Measurements from ENCODE around the gene SMIM36. TPM values are rescaled to one million over a fixed set of nuclear protein-coding genes. Genes with fewer than 3 reads are reported as not detected.
A peak's percentile ranks its signal among the peaks of the same experiment; 100 is the strongest.
"Not testable (repeated sequence)": the region's sequence is repeated elsewhere in the genome, so short reads cannot be mapped to it uniquely, and the experiment has no call there.

Gene SMIM36
- total and polyA plus RNA-seq, 12 donors: not detected

- 49 to 58% (median 55%) methylated on average over 4 of the region's 4 CpGs for WGBS, 4 donors
- Histone ChIP-seq H3K4me3 (no peak overlapping the region), H3K27ac (no peak overlapping the region), H3K4me1 (replicated peaks in 1 of 2) (peaks cover 3 to 13% of the 10 kb centered on the region in 2 donors), H3K27me3 (no peaks in the 10 kb centered on the region), H3K36me3 (replicated peaks in 1 of 2) (no peaks in the 10 kb centered on the region), H3K9me3 (replicated peaks in 1 of 3) (no peaks in the 10 kb centered on the region)
- no peak for DNase-seq
- TF ChIP-seq CTCF (IDR thresholded peaks at IDR 0.05): no peak
- no peak for TF ChIP-seq POLR2A (IDR thresholded peaks at IDR 0.05)
- intact Hi-C loops (cut with DNase I): no loop called here
Measured at GRCh38 chr17:55448681-55449080, 62.6 kb downstream of the SMIM36 start.

- H3K4me1 ChIP-seq (replicated peaks in 1 of 2): peaks cover 0 to 3% of the 10 kb centered on the region in 2 donors
- peak overlapping the region in 2 of 5 donors; percentile 9 to 49 for H3K27ac ChIP-seq
- H3K36me3 ChIP-seq (replicated peaks in 1 of 2): no peaks in the 10 kb centered on the region
- intact Hi-C loops (cut with DNase I): no loop called here
- H3K4me3 ChIP-seq: no peak overlapping the region
- no peaks in the 10 kb centered on the region for H3K9me3 ChIP-seq (replicated peaks in 1 of 3)
- 51 to 75% (median 66%) methylated on average over 4 of the region's 4 CpGs for WGBS, 4 donors
- no peaks in the 10 kb centered on the region for H3K27me3 ChIP-seq
- no peak for DNase-seq
- TF ChIP-seq POLR2A (IDR thresholded peaks at IDR 0.05): no peak
- no peak for TF ChIP-seq CTCF (IDR thresholded peaks at IDR 0.05)
Measured at GRCh38 chr17:55446581-55447205, 64.6 kb downstream of the SMIM36 start.

- H3K27ac ChIP-seq: peak overlapping the region in 2 of 5 donors; percentile 47 to 55
- peak in 3 of 7 donors; percentile 27 to 45 (median 44) for DNase-seq
- intact Hi-C loops (cut with DNase I); H3K27me3 ChIP-seq; H3K9me3 ChIP-seq (replicated peaks in 1 of 3); H3K4me1 ChIP-seq (replicated peaks in 1 of 2); H3K4me3 ChIP-seq; H3K36me3 ChIP-seq (replicated peaks in 1 of 2): not testable (repeated sequence)
- 86 to 91% (median 87%) methylated on average over 4 of the region's 4 CpGs for WGBS, 4 donors
Measured at GRCh38 chr17:55446004-55446403, 65.2 kb downstream of the SMIM36 start.

- intact Hi-C loops (cut with DNase I): no loop called here
- no peaks in the 10 kb centered on the region for H3K27me3 ChIP-seq
- DNase-seq: peak in 1 of 7 donors; percentile 28
- H3K27ac ChIP-seq: peak overlapping the region in 2 of 5 donors; percentile 13 to 47
- H3K9me3 ChIP-seq (replicated peaks in 1 of 3): no peaks in the 10 kb centered on the region
- no peaks in the 10 kb centered on the region for H3K4me1 ChIP-seq (replicated peaks in 1 of 2)
- WGBS, 4 donors: 67 to 70% (median 70%) methylated on average over 6 of the region's 6 CpGs
- no peaks in the 10 kb centered on the region for H3K36me3 ChIP-seq (replicated peaks in 1 of 2)
- TF ChIP-seq CTCF (IDR thresholded peaks at IDR 0.05) (no peak), POLR2A (IDR thresholded peaks at IDR 0.05) (no peak)
- H3K4me3 ChIP-seq: no peak overlapping the region
Measured at GRCh38 chr17:55444471-55445441, 66.5 kb downstream of the SMIM36 start.
